ENCODE data around the gene INPP5A.

- TF ChIP-seq PATZ1 (CRISPR knock-in tag; IDR thresholded peaks at IDR 0.05; ENCODE audit: borderline replicate concordance): no peak
- TF ChIP-seq ZFP30 (CRISPR knock-in tag; IDR thresholded peaks at IDR 0.05): no peak
- no peak for TF ChIP-seq OSR1 (CRISPR knock-in tag; IDR thresholded peaks at IDR 0.05)
- no peak for TF ChIP-seq RARB (CRISPR knock-in tag; IDR thresholded peaks at IDR 0.05)
- TF ChIP-seq CSRNP3 (CRISPR knock-in tag; IDR thresholded peaks at IDR 0.05): no peak
- TF ChIP-seq CSDC2 (CRISPR knock-in tag; IDR thresholded peaks at IDR 0.05): no peak
- no peak for TF ChIP-seq ESRRG (CRISPR knock-in tag; IDR thresholded peaks at IDR 0.05)
- TF ChIP-seq GLIS3 (CRISPR knock-in tag; IDR thresholded peaks at IDR 0.05): no peak
Observed at GRCh38 chr10:132743925-132744490, 206.4 kb downstream of the INPP5A start.

Measured in SK-N-SH treated with all-trans-retinoic acid at 6 μM for 48 hours (cell line).